HG03066 (cell line): ENCODE measurements around the gene PRKAR2A.
"Not testable (repeated sequence)": the region's sequence is repeated elsewhere in the genome, so short reads cannot be mapped to it uniquely, and the experiment has no call there.

ENCODE experiments used
- ATAC-seq: cut with Tn5 transposase; IDR thresholded peaks from one replicate; pipeline ENCODE4 v1.9.1; 2021; ENCODE audit warnings: low read depth; ENCODE audit not compliant: unreplicated experiment

Gene PRKAR2A

DNA sequence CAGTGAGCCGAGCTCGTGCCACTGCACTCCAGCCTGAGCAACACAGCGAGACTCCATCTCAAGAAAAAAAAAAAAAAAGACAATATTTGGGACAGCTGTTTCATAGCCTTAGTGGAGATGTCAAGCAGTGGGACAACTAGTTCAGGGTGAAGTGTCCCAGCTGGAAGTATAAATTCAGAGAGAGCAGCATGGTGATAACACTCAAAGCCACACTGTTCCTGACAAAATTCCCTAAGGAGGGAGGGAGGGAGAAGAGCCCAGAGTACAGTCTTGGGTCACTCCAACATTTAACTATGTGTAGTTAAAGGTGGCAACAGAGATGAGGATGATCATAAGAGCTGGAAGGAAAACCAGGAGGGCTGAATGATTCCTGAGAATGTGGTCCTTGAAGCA, 109.5 kb downstream of the PRKAR2A start:
- no peak for ATAC-seq

- not testable (repeated sequence) for ATAC-seq
These were observed 112.5 kb downstream of the PRKAR2A start for GRCh38 chr3:48735075-48735767.

DNA sequence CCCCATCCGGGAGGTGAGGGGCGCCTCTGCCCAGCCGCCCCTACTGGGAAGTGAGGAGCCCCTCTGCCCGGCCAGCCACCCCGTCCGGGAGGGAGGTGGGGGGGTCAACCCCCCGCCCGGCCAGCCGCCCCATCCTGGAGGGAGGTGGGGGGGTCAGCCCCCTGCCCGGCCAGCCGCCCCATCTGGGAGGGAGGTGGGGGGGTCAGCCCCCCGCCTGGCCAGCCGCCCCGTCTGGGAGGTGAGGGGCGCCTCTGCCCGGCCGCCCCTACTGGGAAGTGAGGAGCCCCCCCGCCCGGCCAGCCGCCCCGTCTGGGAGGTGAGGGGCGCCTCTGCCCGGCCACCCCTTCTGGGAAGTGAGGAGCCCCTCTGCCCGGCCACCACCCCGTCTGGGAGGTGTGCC, 113.1 kb downstream of the PRKAR2A start:
- not testable (repeated sequence) for ATAC-seq

DNA sequence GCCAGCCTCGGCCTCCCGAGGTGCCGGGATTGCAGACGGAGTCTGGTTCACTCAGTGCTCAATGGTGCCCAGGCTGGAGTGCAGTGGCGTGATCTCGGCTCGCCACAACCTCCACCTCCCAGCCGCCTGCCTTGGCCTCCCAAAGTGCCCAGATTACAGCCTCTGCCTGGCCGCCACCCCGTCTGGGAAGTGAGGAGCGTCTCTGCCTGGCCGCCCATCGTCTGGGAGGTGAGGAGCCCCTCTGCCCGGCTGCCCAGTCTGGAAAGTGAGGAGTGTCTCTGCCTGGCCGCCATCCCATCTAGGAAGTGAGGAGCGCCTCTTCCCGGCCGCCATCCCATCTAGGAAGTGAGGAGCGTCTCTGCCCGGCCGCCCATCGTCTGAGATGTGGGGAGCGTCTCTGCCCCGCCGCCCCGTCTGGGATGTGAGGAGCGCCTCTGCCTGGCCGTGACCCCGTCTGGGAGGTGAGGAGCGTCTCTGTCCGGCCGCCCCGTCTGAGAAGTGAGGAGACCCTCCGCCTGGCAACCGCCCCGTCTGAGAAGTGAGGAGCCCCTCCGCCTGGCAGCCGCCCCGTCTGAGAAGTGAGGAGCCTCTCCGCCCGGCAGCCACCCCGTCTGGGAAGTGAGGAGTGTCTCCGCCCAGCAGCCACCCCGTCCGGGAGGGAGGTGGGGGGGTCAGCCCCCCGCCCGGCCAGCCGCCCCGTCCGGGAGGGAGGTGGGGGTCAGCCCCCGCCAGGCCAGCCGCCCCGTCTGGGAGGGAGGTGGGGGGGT, 113.7 kb downstream of the PRKAR2A start:
- ATAC-seq, result not testable (repeated sequence)

DNA sequence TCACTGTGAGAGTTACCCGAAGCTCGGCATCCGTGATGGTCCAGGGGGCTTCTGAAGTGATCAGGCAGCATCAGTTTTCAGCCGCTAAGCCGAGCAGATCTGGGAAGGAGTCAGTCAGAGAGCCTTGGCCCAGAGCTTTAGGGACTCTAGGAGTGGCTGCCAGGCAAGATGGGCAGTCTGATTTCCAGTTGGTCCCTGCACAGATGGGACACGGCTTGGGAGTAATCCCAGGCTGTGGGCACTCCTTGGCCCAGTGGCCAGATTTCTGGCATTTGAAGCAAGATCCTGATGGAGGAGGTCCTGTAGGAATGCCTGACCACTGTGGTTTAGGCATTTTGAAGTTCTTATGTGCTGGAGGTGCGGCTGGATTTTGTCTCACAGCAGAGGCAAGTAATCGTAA, 120.2 kb downstream of the PRKAR2A start:
- no peak for ATAC-seq

DNA sequence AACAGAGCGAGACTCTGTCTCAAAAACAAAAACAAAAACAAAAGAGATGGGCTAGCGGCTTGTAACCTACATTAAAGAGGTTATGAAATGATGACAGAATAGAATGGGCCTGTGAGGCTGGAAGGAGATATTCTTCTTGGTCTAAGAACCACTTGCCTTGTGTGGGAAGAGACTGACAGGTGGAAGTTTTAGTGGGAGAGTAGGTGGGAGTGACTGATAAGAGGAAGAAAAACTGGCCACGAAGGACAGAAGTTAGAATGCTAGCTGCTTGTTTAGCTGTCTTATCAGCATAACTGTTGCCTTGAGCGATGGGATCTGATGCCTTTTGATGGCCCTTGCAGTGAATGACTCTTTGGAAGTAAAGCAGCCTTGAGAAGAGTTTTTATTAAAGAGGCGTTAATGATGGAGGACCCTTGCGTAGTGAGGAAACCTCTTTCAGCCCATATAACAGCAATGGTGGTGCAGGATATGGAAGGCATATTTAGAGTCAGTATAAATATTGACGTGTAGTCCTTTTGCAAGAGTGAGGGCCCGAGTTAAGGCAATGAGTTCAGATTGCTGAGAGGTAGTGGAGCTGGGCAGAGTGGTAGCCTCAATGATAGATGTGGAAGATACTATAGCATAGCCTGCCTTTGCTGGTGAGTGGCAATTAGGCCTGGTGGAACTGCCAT, 122.4 kb downstream of the PRKAR2A start:
- not testable (repeated sequence) for ATAC-seq

DNA sequence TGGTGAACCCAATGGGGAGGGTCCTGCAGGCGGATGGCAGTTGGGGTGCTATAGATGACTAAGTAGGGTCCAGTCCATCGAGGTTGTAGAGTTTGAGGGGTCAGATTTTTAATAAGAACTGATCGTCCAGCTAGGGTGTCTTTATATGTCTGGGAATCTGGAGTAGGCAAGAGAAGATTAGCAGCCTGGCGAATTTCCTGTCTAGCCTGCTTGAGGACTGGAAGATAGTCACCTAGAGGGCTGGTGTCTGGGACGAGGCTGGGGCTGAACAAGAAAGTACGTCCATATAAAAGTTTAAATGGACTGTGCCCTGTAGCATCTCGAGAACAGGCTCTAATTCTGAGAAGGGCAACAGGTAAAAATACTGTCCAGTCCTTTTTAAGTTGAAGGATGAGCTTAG, 123.9 kb downstream of the PRKAR2A start:
- no peak for ATAC-seq

- ATAC-seq, result not testable (repeated sequence)
These were observed 124.4 kb downstream of the PRKAR2A start for GRCh38 chr3:48723293-48723692.

- peak; percentile 97 for ATAC-seq
These were observed 130.5 kb downstream of the PRKAR2A start, which contains the start of gene IP6K2 for GRCh38 chr3:48716982-48717746. IP6K2 (minus strand) TSS chr3:48717221; CDS start chr3:48695291, 21,930 bp downstream.

DNA sequence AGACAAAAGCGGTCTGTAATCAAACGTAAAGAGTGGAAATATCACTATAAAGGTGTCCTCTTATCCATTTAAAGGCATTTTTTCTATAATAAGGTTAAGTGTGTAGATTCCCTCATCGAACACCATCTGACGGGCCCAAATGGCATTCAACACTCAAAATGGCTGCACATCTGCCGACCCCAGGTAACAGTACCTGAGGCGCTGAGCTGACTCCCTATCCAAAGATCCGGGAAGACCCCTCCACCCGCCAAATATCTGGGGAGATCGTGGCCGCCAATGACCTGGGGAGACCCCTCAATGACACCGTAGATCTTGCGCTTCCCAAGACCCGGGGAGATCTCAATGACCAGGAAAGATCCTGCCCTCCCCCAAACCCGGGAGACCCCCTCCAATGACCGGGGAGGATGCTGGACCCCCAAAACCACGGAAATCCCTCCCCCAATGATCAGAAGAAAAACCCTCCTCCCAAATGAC, 131.1 kb downstream of the PRKAR2A start:
- ATAC-seq, result no peak

DNA sequence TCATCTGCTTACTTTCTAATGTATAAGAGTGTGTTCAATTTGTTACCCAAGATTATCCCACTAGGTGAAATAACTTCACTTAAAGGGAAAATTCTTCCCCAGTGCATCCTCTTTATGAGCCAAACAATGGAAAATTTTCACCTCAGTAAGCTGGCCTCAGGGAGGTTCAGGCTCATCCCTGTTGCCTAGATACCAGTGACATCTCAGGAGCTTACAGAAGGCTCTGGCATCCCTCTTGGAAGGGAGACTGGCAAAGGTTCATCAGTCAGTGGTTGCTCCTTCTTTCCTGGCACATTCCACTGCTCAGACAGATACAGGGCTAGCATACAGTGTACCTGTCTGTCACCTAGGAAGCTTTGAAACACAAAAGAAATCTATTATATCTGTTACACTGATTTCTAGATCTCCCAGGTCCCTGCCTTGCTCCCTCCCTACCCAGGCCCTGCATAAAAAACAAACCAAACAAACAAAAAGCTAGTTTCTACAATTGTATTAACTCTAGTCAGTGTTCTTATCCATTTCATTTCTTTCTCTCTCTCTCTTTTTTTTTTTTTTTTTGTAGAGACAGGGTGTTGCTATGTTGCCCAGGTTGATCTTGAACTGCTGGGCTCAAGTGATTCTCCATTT, 132.4 kb downstream of the PRKAR2A start:
- ATAC-seq, result no peak

- ATAC-seq, result no peak
These were observed 135.9 kb downstream of the PRKAR2A start for GRCh38 chr3:48711727-48712126.

DNA sequence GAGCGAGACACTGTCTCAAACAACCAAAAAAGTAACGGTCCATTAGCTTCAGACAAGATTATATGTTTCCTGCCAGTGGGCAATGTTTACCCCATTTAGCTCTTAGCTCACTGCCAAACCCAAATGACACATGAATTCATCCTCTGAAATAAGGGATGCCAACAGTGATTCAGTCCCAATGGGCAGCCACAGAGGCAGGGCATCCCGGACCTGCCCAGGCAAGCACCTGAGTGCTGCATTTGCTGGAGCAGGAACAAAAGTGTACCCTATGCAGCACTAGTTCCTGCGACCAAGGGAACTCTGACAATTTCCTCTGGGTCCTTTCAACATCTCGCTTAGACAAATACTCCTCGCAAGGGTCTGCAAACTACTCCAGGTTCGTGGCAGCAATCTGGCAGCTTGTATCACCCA, 138.6 kb downstream of the PRKAR2A start:
- ATAC-seq, result no peak

DNA sequence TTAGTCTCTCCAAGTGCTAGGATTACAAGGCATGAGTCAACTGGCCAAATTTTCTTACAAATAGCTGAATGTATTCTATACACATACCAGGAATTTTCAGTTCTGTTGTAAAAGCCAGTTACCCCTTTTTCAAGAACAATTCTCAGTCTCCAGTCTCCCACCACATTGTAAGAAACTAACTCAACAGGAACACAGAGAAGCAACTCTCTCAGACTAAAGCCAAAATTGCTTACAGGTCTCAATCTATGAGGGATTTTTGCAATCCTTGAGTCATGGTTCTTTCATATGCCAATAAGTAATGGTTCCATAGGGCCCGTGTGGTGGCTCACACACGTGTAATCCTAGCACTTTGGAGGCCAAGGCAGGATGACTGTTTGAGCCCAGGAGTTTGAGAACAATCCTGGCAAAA, 139.2 kb downstream of the PRKAR2A start:
- no peak for ATAC-seq

GRCh38 chr3:48707157-48707556, 140.5 kb downstream of the PRKAR2A start:
- no peak for ATAC-seq

DNA sequence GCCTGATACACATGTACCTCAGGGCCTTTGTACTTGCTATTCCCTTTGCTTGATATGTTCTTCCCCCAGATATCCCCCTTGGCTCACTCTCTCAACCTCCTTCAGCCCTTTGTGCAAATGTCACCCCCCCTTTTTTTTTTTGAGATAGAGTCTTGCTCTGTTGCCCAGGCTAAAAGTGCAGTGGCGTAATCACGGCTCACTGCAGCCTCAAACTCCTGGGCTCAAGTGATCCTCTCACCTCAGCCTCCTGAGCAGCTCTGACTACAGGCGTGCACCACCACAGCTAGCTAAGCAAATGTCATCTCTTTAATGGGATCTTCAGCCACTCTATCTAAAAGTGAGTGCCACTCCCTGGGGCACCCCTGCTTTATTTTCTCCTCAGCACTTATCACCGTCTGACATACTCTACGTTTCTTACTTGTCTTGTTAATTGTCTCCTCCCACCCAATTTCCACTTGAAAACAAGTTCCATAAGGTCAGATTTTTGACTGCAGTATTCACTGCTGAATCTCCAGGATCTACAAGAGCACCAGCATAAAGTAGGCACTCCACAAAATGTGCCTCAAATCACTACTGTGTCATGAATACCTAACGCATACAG, 145.3 kb downstream of the PRKAR2A start:
- no peak for ATAC-seq

GRCh38 chr3:48700731-48701405, 146.8 kb downstream of the PRKAR2A start:
- ATAC-seq, result no peak

DNA sequence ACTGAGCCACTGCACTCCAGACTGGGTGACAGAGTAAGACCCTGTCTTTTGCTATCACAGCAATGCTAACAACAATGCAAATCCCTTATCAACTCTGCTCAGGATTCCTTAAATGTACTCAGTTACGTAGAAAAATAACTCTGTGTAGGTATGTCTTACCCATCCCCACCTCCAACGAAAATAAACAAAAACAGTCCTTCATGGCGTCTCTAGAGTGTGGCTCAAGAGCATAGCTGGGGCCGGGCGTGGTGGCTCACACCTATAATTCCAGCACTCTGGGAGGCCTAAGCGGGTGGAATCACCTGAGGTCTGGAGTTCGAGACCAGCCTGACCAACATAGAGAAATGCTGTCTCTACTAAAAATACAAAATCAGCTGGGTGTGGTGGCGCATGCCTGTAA, 148.8 kb downstream of the PRKAR2A start:
- ATAC-seq, result no peak

- no peak for ATAC-seq
These were observed 149.7 kb downstream of the PRKAR2A start for GRCh38 chr3:48697952-48698351.
